Measurements from ENCODE around the gene KHDC1L.

KHDC1L gene

DNA sequence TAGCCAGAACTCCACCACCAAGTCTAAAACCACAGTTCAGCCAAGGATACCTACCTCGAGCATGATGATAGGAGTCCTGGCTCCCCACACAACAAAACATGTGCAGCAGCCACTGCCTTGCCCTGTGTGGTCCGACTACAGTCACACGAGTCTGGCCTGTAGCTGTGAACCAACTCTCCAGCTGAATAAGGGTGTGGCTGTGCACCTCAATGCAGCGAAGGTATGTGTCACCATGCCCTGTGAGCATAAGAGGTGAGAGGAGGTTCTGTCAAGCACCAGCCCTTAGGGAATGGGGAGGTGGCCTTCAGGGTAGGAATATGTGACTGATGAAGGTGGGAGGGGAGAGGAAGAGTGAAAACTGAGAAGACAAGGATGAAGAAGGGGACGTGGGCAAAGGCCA, 16.7 kb upstream of the KHDC1L start:
- H3K9me3 ChIP-seq (ENCODE audit: insufficient read depth, low read length, severe bottlenecking): no peaks in the 10 kb centered on the region
- H3K27me3 ChIP-seq (ENCODE audit: insufficient read depth, low read length, poor library complexity): no peaks in the 10 kb centered on the region
- no peak overlapping the region for H3K4me2 ChIP-seq (ENCODE audit: insufficient read depth, low read length)
- H2AFZ ChIP-seq (ENCODE audit: low read depth, low read length): no peak overlapping the region
- H3K9ac ChIP-seq (ENCODE audit: low read depth, low read length): no peak overlapping the region
- no peaks in the 10 kb centered on the region for H3K4me1 ChIP-seq (ENCODE audit: insufficient read depth, low read length)
- H3K27ac ChIP-seq (ENCODE audit: low read length): no peak overlapping the region
- TF ChIP-seq, protein P1, sequence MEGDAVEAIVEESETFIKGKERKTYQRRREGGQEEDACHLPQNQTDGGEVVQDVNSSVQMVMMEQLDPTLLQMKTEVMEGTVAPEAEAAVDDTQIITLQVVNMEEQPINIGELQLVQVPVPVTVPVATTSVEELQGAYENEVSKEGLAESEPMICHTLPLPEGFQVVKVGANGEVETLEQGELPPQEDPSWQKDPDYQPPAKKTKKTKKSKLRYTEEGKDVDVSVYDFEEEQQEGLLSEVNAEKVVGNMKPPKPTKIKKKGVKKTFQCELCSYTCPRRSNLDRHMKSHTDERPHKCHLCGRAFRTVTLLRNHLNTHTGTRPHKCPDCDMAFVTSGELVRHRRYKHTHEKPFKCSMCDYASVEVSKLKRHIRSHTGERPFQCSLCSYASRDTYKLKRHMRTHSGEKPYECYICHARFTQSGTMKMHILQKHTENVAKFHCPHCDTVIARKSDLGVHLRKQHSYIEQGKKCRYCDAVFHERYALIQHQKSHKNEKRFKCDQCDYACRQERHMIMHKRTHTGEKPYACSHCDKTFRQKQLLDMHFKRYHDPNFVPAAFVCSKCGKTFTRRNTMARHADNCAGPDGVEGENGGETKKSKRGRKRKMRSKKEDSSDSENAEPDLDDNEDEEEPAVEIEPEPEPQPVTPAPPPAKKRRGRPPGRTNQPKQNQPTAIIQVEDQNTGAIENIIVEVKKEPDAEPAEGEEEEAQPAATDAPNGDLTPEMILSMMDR (IDR thresholded peaks at IDR 0.05; ENCODE audit: borderline replicate concordance, extremely low read depth, low read length, poor library complexity, severe bottlenecking): no peak
- no peak for TF ChIP-seq EZH2 (IDR thresholded peaks at IDR 0.05; ENCODE audit: borderline replicate concordance, low read depth, low read length, severe bottlenecking)
- H4K20me1 ChIP-seq (ENCODE audit: insufficient read depth, low read length): no peaks in the 10 kb centered on the region
- H3K79me2 ChIP-seq (ENCODE audit: insufficient read depth, low read length): no peaks in the 10 kb centered on the region
- ATAC-seq (ENCODE audit: insufficient read depth, low read depth) (no peak), DNase-seq (no peak)
- H3K4me3 ChIP-seq (ENCODE audit: low read depth in 1 of 2, low read length in 2 of 2): no peak overlapping the region
- H3K36me3 ChIP-seq (ENCODE audit: insufficient read depth, low read length): no peaks in the 10 kb centered on the region

DNA sequence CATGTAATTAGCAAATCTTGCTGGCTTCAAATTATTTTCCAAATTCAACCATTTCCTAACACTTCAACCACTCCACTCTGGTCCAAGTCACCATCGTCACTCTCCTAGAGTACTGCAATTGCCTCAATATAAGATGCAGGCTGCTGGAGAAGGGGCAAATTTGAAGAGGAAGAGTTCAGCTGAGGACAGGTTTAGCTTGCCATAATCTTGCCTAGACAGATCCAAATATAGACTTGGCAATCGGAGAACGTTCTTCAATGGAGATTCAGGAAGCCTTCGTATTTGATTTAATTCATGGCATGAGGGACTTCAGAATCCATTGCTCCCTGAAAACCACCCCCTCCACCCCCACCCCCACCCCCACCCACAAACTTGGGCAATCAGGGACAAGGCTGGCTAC, 15.4 kb upstream of the KHDC1L start:
- H3K4me3 ChIP-seq (ENCODE audit: low read depth in 1 of 2, low read length in 2 of 2): no peak overlapping the region
- no peaks in the 10 kb centered on the region for H3K36me3 ChIP-seq (ENCODE audit: insufficient read depth, low read length)
- H4K20me1 ChIP-seq (ENCODE audit: insufficient read depth, low read length): no peaks in the 10 kb centered on the region
- no peak overlapping the region for H2AFZ ChIP-seq (ENCODE audit: low read depth, low read length)
- ATAC-seq (ENCODE audit: insufficient read depth, low read depth) (no peak), DNase-seq (no peak)
- no peak overlapping the region for H3K9ac ChIP-seq (ENCODE audit: low read depth, low read length)
- H3K27me3 ChIP-seq (ENCODE audit: insufficient read depth, low read length, poor library complexity): no peaks in the 10 kb centered on the region
- H3K79me2 ChIP-seq (ENCODE audit: insufficient read depth, low read length): no peaks in the 10 kb centered on the region
- H3K27ac ChIP-seq (ENCODE audit: low read length): no peak overlapping the region
- no peaks in the 10 kb centered on the region for H3K9me3 ChIP-seq (ENCODE audit: insufficient read depth, low read length, severe bottlenecking)
- TF ChIP-seq, protein P1 (IDR thresholded peaks at IDR 0.05; ENCODE audit: borderline replicate concordance, extremely low read depth, low read length, poor library complexity, severe bottlenecking): no peak
- no peak for TF ChIP-seq EZH2 (IDR thresholded peaks at IDR 0.05; ENCODE audit: borderline replicate concordance, low read depth, low read length, severe bottlenecking)
- no peak overlapping the region for H3K4me2 ChIP-seq (ENCODE audit: insufficient read depth, low read length)
- H3K4me1 ChIP-seq (ENCODE audit: insufficient read depth, low read length): no peaks in the 10 kb centered on the region

DNA sequence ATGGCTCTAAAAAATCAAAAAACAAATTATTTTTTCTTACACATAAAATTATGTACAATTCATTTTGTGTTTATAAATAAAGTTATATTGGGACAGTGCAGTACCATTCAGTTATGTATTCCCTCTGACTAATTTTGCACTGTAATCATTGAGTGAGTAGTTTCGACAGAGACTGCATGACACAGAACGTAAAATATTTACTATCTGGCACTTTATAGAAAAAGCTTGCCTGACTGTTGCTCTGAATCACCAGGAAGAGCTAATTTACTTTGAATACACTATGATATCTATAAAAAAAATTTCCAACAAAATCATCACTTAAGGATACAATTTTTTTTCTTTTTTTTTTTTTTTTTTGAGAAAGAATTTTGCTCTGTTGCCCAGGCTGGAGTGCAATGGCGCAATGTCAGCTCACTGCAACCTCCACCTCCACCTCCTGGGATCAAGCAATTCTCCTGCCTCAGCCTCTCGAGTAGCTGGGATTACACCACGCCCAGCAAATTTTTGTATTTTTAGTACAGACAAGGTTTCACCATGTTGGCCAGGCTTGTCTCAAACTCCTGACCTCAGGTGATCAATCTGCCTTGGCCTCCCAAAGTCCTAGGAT, 11.0 kb upstream of the KHDC1L start:
- Histone ChIP-seq H3K4me1 (ENCODE audit: insufficient read depth, low read length) (no peaks in the 10 kb centered on the region), H3K4me3 (ENCODE audit: low read depth in 1 of 2, low read length in 2 of 2) (no peak overlapping the region), H3K9ac (ENCODE audit: low read depth, low read length) (no peak overlapping the region), H4K20me1 (ENCODE audit: insufficient read depth, low read length) (no peaks in the 10 kb centered on the region), H3K9me3 (ENCODE audit: insufficient read depth, low read length, severe bottlenecking) (no peaks in the 10 kb centered on the region), H2AFZ (ENCODE audit: low read depth, low read length) (no peak overlapping the region), H3K36me3 (ENCODE audit: insufficient read depth, low read length) (no peaks in the 10 kb centered on the region), H3K27me3 (ENCODE audit: insufficient read depth, low read length, poor library complexity) (no peaks in the 10 kb centered on the region), H3K4me2 (ENCODE audit: insufficient read depth, low read length) (no peak overlapping the region), H3K27ac (ENCODE audit: low read length) (no peak overlapping the region), H3K79me2 (ENCODE audit: insufficient read depth, low read length) (no peaks in the 10 kb centered on the region)
- no peak for DNase-seq
- TF ChIP-seq EZH2 (IDR thresholded peaks at IDR 0.05; ENCODE audit: borderline replicate concordance, low read depth, low read length, severe bottlenecking): no peak
- TF ChIP-seq, protein P1 (IDR thresholded peaks at IDR 0.05; ENCODE audit: borderline replicate concordance, extremely low read depth, low read length, poor library complexity, severe bottlenecking): no peak
- no peak for ATAC-seq (ENCODE audit: insufficient read depth, low read depth)
